ENCODE results near the gene TMLHE.
A peak's percentile ranks its signal among the peaks of the same experiment; 100 is the strongest.
"Not testable (repeated sequence)": the region's sequence is repeated elsewhere in the genome, so short reads cannot be mapped to it uniquely, and the experiment has no call there.

TMLHE gene, protein sequence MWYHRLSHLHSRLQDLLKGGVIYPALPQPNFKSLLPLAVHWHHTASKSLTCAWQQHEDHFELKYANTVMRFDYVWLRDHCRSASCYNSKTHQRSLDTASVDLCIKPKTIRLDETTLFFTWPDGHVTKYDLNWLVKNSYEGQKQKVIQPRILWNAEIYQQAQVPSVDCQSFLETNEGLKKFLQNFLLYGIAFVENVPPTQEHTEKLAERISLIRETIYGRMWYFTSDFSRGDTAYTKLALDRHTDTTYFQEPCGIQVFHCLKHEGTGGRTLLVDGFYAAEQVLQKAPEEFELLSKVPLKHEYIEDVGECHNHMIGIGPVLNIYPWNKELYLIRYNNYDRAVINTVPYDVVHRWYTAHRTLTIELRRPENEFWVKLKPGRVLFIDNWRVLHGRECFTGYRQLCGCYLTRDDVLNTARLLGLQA

DNA sequence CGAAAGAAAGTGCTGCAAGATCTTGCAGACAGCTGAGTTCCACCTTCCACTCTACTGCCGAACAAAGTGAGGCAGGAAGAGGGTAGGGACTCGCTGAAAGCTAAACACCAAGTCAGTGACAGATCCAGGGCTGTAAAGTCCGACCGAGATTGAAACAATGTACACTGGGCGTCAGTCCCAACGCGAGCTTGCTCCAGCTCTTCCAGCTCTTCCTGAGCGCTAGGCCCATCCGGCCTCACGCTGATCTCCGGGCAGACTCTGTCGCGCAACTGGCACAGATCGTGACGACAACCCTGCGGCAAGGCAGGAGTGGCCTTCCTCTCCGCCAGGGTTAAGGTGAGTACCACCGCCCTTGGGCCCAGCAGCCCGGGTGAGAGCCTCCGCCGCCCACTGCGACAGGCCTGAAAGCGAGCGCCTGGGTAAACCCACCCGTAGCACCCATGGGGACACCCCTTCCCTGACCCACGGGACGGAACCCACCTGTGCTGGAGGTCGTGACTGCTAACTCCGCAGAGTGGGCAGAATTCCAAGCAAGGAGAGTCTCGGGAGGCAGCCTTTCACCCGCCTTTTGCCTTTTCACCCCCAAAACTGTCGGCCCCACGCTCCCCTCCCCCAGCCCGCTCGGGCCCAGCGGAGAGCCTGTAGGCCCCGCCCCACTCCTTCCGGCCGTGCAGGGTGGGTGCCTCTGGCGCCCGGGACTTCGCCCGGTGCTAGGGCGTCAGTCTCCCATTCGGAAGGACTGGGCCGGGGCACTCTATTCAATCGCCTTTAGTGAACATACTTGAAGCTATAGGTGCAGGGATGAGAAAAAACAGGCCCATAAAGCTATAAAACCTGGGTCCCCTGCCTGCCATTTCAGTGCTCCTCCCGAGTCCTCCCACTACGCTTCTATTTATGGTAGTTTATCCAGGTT lies at the start of gene TMLHE, which contains the start of gene SPRY3:
TMLHE (minus strand) TSS at position 641 of the 913 bp plus-strand sequence. CDS start 67,676 bp downstream, outside the sequence.
SPRY3 (plus strand) TSS at position 275 of the 913 bp plus-strand sequence.
- FAIRE-seq = no peak
- DNase-seq (ENCODE audit: extremely low spot score, insufficient read length, low read depth) = peak; percentile 43

DNA sequence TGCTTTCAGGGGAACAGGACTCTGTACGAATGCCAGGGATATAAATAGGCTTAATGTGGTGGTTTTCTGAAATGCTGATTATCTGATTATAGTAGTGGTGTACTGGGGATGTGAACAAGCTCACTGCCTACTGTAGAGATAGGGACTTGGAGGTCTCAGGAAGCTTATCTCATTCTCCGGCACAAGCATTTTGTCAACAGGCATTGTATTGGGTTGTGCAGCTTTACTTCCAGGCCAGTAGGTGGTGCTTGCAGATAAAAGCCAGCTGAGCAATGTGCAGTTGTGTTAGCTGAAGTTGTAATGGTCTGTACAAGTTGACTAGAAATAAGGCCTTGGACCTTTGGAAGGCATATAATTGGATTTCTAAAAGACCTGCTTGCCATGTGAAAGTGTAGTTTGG lies 49.5 kb upstream of the TMLHE start:
- no peak for FAIRE-seq

DNA sequence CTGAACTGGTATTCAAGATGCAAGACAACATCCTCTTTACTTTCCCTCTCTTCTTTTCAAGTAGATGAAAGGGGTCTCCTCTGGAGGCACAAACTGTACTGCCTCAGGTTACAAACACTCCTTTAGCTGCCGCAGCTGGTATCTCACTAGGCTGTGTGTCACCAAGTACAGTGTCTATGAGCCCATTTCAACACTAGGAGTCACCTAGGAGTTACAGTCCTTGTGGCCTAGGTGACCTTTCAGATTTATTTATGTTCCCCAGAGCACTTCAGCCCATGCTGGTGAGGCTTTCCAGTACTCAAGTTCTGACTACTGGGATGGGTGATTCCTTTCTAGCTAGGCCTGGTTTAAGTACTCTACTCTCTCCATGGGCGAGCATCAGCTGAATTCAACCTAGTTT lies 32.4 kb upstream of the TMLHE start:
- no peak for DNase-seq (ENCODE audit: extremely low spot score, insufficient read length, low read depth)
- no peak for FAIRE-seq

More for the DNA sequence above, 49.5 kb upstream of the TMLHE start:
- DNase-seq (ENCODE audit: extremely low spot score, insufficient read length, low read depth) = no peak

DNA sequence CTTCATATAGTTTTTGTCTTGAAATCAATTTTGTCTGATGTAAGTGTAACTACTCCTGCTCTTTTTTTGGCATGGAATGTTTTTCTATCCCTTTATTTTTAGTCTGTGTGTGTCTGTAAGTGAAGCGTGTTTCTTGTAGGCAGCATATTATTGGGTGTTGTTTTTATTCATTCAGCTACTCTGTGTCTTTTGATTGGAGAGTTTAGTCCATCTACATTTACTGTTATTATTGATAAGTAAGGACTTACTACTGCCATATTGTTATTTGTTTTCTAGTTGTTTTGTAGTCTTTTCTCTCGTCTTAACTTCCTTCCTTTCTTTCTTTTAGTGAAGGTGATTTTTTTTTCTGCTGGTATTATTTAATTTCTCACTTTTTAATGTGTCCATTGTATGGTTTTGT lies 30.5 kb upstream of the TMLHE start:
- DNase-seq (ENCODE audit: extremely low spot score, insufficient read length, low read depth) (no peak), FAIRE-seq (no peak)

DNA sequence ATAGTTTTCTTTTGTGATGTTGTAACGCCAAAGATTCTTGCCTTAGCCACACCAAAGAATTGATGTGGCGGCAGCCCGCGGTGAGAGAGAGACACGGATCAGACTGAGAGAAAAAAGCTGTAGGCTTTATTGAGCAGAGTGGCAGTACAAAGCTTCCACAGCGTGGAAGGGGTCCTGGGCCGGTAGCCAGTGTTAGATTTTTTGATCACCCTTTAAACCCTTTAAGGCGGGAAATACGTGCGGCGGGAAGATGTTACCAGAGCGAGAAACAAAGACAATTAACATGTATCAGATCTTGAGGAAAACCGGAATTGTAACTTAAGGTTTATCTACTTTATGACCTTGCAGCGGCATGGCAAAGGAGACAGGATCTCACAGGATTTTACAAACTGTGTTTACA lies 28.6 kb upstream of the TMLHE start:
- not testable (repeated sequence) for FAIRE-seq; DNase-seq (ENCODE audit: extremely low spot score, insufficient read length, low read depth)

DNA sequence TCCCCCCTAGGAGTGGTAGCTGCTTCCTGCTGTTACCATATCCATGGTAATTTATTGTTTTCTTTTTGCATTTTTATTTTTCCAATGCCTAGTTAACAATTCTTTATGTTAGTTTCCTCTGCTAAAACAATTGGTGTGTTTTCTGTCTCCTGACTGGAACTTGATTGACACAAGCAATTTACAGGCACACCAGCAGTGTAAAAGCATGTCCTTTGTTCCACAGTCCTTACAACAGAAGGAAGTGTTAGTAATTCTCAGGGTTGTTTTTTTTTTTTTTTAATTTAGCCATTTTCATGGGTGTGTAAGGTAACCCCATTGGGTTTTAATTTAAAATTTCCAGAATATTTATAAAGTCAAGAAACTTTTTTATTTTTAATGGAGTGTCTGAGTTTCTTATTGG lies 25.0 kb upstream of the TMLHE start:
- DNase-seq (ENCODE audit: extremely low spot score, insufficient read length, low read depth) (no peak), FAIRE-seq (no peak)

DNA sequence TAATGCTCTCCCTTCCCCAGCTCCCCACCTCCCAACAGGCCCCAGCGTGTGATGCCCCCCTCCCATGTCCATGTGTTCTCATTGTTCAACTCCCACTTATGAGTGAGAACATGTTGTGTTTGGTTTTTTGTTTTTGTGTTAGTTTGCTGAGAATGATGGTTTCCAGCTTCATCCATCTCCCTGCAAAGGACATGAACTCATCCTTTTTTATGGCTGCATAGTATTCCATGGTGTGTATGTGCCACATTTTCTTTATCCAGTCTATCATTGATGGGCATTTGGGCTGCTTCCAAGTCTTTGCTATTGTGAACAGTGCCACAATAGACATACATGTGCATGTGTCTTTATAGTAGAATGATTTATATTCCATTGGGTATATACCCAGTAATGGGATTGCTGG lies 22.3 kb upstream of the TMLHE start:
- FAIRE-seq; DNase-seq (ENCODE audit: extremely low spot score, insufficient read length, low read depth): not testable (repeated sequence)

DNA sequence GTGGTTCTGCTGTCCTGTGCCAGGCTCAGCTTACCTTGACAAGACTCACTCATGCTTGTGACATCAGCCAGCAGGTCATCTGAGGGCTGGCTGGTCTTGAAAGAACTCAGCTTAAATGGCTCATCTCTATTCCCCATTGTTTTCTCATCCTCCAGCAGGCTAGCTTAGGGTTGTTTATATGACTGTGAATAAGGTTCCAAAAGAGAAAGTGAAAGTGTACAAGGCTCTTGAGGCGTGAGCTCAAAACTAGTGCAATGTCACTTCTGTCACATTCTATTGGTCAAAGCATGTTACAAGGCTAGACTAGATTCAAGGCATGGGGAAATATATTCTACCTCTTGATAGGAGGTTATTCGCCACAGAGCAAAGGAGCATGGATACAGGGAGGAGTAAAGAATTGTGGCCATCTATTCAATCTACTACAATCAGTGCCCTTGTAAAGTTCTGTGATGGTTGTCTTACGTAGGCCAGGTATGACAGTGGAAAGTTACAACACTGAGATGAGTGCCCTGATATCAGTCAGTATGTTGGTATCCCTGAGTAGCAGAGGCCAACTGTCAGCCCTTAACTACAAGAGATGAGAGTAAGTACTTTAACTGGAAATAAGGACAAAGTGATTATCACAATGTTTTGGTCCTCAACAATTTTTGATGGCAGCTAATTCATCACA lies 19.8 kb upstream of the TMLHE start:
- FAIRE-seq = no peak
- no peak for DNase-seq (ENCODE audit: extremely low spot score, insufficient read length, low read depth)

DNA sequence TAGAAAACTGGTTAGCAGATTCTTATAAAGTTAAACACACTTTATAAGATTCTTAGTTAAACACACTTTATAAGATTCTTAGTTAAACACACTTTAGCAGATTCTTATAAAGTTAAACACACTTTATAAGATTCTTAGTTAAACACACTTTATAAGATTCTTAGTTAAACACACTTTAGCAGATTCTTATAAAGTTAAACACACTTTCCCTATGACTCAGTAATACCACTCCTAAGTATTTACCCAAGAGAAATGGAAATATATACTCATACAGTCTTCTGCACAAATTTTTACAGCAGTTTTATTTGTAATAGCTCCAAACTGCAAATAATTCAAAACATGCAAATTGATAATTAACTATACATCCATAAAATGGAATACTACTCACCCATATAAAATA lies 7.4 kb upstream of the TMLHE start:
- DNase-seq (ENCODE audit: extremely low spot score, insufficient read length, low read depth); FAIRE-seq: not testable (repeated sequence)

DNA sequence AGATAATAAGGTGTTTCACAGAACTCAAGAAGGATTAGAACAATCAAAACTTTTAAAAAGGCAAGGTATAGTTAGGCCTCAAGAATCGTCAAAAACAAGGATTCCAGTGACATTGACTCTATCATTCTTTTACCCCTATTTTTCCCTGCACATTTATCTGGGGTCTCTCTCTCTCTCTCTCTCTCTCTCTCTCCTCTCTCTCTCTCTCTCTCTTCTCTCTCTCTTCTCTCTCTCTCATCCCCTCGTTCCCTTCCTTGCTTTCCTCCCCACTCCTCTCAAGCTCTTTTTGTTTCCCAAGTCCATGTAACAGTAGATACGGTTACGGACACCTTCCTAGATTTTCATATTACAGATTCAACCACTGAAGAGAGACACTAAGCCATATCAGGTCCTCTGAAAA lies 3.2 kb upstream of the TMLHE start:
- DNase-seq (ENCODE audit: extremely low spot score, insufficient read length, low read depth) (no peak), FAIRE-seq (no peak)

DNA sequence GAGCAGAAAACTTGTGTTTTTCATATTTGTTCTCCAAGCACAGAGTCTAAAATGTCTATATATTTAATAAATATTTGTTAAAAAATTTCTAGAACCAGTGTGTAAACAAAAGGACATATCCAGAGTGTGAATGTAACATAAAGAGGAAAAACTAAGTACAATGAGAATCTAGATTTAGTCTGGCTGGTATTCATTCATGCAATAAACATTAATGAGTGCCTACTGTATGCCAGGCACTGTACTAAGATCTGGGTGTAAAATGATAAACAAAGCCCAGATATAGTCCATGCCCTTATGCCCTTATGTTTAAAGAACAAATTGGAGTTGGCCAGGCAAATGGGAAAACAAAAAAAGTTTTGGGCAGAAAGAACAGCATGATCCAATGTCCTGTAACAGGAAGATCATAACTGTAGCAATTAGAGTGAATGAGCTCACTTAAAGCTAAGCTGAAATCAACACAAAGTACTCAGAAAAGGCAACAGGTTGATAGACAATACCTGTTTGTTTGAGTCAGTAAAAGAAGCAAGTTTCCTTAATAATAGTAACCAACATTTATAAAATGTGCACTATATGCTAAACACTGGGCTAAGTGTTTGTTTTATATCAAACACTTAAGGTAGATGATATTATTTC lies 1.3 kb upstream of the TMLHE start:
- FAIRE-seq (no peak), DNase-seq (ENCODE audit: extremely low spot score, insufficient read length, low read depth) (no peak)

DNA sequence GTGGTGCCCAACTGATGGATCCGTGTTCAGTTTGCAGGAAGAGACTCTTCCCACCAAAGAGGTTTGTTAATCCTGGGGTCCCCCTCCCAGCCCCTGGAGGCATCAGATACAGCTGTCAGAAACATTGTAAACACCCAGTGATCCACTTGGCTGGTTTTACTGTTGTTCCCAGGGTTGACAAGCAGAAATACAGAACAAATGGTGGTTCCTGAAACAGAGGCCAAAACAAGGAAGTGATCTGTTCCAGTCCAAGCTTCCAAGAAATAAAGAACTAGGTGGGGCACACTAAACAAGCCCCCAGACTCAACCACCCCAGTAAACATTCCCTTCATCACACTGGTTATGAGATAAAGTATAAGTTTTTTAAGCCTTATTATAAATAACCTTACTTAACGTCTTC lies 1.4 kb downstream of the TMLHE start:
- FAIRE-seq = no peak
- no peak for DNase-seq (ENCODE audit: extremely low spot score, insufficient read length, low read depth)

DNA sequence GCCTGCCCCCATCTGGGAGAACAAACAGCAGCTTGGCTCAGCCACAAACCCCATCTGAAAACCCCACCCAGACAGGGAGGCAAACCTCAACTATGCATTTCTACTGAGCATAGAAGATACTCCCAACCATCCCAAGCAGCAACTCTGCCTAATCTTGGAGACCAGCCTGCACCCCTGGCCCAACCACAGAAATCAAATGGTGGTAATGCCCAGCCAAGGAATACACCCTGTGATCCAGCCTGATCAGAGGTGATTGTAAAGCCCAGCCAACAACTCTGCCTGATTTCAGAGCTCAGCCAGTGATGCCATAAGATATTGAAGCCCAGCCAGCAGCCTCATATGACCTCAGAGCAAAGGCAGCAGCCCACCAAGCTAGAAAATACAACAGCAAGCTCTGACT lies 19.8 kb downstream of the TMLHE start:
- no peak for DNase-seq (ENCODE audit: extremely low spot score, insufficient read length, low read depth)
- FAIRE-seq = no peak

DNA sequence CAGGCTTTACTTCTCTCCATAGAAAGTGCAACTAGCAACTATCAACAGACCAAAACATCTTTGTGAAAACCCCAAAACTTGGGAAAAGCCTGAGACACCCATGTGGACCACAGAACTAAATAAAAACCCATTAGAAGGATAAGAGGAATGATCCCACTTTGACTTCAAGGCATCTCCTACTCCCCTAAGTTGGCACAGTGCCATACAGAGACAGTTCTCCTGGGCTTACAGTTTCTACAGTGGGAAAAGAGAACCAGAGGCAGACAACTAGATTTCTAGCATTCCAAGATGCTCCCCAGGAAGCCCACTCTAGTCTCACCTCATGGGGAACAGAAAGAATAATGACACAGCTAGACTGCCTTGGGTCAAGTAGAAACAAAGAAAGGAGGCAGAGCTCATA lies 20.4 kb downstream of the TMLHE start:
- no peak for DNase-seq (ENCODE audit: extremely low spot score, insufficient read length, low read depth)
- FAIRE-seq = no peak

DNA sequence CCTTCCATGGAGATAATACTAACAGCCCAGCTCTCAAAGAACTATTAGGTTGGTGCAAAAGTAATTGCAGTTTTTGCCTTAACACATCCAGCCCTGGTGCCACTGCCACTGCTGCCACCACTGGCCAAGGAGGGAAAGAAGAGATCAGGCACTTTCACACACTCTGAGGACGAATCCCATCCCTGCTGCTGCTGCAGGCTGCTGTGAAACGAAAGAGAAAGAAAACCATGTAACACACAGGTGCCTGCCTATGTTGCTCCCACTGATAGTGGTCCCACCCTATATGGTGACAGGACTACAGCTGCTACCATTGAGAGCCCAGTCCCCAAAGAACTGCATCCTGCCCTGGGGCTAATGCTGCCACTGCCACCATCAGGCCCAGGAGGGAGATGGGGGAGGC lies 35.1 kb downstream of the TMLHE start:
- FAIRE-seq = no peak
- no peak for DNase-seq (ENCODE audit: extremely low spot score, insufficient read length, low read depth)

DNA sequence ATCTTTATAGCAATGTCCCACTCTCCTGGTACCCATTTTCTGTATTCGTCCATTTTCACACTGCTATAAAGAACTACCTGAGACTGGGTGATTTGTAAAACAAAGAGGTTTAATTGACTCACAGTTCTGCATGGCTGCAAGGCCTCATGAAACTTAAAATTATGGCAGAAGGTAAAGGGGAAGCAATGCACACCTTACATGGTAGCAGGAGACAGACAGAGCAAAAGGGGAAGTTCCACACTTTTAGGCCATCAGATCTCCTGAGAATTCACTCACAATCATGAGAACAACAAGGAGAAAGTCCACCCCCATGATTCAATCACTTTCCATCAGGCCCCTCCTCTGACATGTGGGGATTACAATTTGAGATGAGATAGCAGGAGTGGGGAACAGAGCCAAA lies 49.7 kb downstream of the TMLHE start:
- FAIRE-seq = no peak
- no peak for DNase-seq (ENCODE audit: extremely low spot score, insufficient read length, low read depth)

DNA sequence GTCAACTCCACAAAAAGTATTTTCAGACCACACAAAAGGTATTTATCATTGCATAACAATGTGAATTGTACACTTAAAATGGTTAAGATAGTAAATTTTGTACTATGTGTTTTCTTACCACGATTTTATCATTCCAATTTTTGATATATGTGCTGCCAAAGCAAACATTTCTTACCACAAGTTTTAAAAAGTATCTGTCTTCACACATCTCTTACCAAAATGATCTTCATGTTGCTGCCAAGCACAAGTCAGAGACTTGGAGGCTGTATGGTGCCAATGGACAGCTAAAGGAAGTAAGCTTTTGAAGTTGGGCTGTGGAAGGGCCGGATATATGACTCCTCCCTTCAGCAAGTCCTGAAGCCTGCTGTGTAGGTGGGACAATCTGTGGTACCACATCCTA lies 67.9 kb downstream of the TMLHE start:
- DNase-seq (ENCODE audit: extremely low spot score, insufficient read length, low read depth) (no peak), FAIRE-seq (no peak)

DNA sequence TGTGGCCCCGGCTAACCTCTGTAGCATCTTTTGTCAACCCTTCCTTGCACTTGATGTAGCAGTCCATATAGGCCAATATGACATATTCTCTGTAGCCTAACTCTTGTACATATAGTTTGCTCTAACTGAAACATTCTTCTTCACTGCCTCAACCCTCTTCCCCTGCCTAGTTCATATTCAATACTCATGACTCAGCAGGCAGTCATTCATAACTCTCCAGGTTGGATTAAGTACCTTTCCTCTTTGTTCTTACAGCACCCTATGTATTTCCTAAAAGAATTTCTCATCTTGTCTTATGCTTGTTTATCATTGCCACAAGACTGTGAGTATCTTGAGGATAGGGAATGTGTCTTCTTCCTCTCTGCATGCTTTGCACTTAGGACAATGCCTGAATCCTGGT lies 76.9 kb downstream of the TMLHE start:
- DNase-seq (ENCODE audit: extremely low spot score, insufficient read length, low read depth) (no peak), FAIRE-seq (no peak)

DNA sequence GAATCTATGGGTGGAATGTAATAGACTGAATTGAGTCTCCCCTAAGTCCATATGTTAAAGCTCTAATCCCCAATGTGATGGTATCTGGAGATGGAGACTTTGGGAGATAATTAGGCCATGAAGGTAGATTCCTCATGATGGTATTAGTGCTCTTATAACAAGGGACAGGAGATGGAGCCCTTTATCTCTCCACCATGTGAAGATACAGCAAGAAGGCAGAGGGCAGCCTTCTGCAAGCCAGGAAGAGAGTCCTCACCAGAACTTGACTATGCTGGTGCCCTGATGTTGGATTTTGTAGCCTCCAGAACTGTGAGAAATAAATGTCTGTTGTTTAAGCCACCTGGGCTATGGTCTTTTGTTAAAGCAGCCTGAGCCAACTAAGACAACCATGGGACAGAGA lies 78.0 kb downstream of the TMLHE start:
- DNase-seq (ENCODE audit: extremely low spot score, insufficient read length, low read depth) = no peak
- no peak for FAIRE-seq

DNA sequence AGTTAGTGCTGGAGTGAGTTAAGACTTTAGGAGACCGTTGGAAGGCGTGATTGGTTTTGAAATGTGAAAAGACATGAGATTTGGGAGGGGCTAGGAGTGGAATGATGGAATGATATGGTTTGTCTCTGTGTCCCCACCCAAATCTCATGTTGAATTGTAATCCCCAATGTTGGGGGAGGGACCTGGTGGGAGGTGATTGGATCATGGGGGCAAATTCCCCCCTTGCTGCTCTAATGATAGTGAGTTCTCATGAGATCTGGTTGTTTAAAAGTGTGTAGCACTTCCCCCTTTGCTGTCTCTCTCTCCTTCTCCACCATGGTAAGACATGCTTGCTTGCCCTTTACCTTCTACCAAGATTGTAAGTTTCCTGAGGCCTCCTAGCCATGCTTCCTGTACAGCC lies 85.7 kb downstream of the TMLHE start:
- FAIRE-seq; DNase-seq (ENCODE audit: extremely low spot score, insufficient read length, low read depth): not testable (repeated sequence)

Data from GM18507 (cell line).